Gastrocnemius medialis (tissue), 4 donors: ENCODE measurements around the gene DCAF11.

Source experiments
- CTCF ChIP-seq, 5 experiments: fragments of 450-650 bp in 3 of 5; fragments of 200-600 bp in 2 of 5; sonication (generic) in 2 of 5; IDR thresholded peaks in 4 of 5; conservative IDR thresholded peaks in 1 of 5; 1 replicate in 4 of 5; 2 replicates in 1 of 5; pipeline ENCODE4 v1.5.1; 2016 to 2019; ENCODE audit warnings: antibody characterized with exemption in 5 of 5, mild to moderate bottlenecking in 3 of 5, moderate library complexity in 3 of 5
- POLR2A ChIP-seq, 2 donors: fragments of 450-650 bp; IDR thresholded peaks; one replicate each; pipeline ENCODE4 v1.6.1; 2017; ENCODE audit warnings: antibody characterized with exemption in 2 of 2, mild to moderate bottlenecking in 2 of 2, moderate library complexity in 2 of 2

- no peak for TF ChIP-seq CTCF (IDR thresholded peaks at IDR 0.05 in 4 of 5, conservative IDR thresholded peaks at IDR 0.05 in 1 of 5)
- TF ChIP-seq POLR2A (IDR thresholded peaks at IDR 0.05): no peak
Observed at GRCh38 chr14:24071836-24072430, 42.6 kb upstream of the DCAF11 start.
